GM10266 (cell line): Measurements from ENCODE around the gene FAM227A.

ENCODE experiments used
- DNase-seq: peaks from one replicate; pipeline ENCODE4 v3.0.0; 2012; ENCODE audit errors: extremely low spot score
- CTCF ChIP-seq: IDR thresholded peaks from 2 replicates; pipeline ENCODE4 v1.5.1; 2012; ENCODE audit warnings: mild to moderate bottlenecking, low read depth; ENCODE audit not compliant: control insufficient read depth, insufficient read depth; ENCODE audit errors: missing control alignments

The FAM227A gene

GRCh38 chr22:38641476-38642040 is 14.6 kb downstream of the FAM227A start:
- no peak for TF ChIP-seq CTCF
- DNase-seq: no peak

- TF ChIP-seq CTCF: no peak
- DNase-seq: no peak
Observed at GRCh38 chr22:38638728-38639127, 17.5 kb downstream of the FAM227A start.

- no peak for DNase-seq
- no peak for TF ChIP-seq CTCF
Observed at GRCh38 chr22:38638216-38638615, 18.0 kb downstream of the FAM227A start.

DNA sequence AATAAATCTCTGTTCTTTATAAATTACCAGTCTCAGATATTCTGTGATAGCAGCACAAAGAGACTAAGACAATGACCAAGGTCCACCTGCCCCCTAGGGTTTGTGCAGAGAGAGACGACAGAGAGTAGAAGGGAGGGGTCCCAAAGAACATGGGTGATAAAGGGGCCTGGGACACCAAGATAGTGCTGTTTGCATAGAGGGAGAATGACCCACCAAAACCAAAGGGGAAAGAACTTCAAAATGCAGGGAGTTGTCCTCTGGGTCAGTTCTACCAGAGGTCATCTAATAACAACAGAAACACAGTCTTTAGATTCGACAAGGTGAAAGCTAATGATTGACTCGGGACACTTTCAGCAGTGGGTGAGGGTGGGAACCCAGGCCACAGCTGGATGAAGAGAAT is 23.7 kb downstream of the FAM227A start:
- no peak for TF ChIP-seq CTCF

GRCh38 chr22:38631724-38632123 is 24.5 kb downstream of the FAM227A start:
- TF ChIP-seq CTCF: no peak
- no peak for DNase-seq

More for the DNA sequence above, 23.7 kb downstream of the FAM227A start:
- no peak for DNase-seq

DNA sequence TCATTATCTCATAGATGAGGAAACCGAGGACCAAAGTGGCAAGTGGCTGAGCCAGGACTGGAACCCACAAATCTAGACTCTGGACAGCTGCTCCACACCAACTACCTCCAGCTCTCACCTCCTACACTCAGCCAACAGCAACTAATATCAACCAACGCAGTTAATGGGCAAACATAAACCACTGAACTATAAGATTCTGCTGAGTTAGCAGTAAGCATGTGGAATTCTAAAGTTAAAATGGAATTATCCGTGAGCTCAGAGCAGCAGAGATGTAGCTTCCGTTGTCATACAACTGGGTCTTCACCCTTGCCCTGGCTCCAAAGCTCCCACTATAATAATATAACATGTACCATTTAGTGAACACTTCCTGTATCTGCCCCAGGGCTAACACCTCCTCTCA is 27.1 kb downstream of the FAM227A start:
- no peak for DNase-seq
- no peak for TF ChIP-seq CTCF

DNA sequence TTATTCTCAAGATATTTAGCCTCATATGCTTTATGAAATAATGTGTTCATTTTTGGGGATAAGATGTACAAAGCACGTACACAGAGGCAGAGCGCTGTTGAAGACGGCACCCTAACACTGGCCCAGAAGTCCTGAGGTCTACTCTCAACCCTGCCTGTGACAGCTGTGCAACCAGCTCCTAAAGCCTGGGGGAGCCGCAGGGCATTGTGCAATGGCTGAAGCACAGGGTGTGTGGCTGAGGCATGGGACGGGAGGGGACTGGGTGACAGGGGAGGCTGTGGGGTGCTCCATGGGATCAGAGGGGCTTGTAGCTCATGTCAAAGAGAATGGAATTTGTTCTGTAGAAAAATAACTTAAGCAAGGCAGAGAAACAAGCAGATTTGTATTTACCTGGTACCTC is 27.7 kb downstream of the FAM227A start:
- no peak for TF ChIP-seq CTCF
- no peak for DNase-seq
